GM19328 (cell line): ENCODE data around the gene MRPS27.

Experiments used
- ATAC-seq: cut with Tn5 transposase; IDR thresholded peaks from one replicate; pipeline ENCODE4 v1.9.1; 2021; ENCODE audit warnings: mild to moderate bottlenecking, moderate library complexity; ENCODE audit not compliant: unreplicated experiment

Gene MRPS27

GRCh38 chr5:72206160-72206559 lies 113.9 kb downstream of the MRPS27 start:
- no peak for ATAC-seq

DNA sequence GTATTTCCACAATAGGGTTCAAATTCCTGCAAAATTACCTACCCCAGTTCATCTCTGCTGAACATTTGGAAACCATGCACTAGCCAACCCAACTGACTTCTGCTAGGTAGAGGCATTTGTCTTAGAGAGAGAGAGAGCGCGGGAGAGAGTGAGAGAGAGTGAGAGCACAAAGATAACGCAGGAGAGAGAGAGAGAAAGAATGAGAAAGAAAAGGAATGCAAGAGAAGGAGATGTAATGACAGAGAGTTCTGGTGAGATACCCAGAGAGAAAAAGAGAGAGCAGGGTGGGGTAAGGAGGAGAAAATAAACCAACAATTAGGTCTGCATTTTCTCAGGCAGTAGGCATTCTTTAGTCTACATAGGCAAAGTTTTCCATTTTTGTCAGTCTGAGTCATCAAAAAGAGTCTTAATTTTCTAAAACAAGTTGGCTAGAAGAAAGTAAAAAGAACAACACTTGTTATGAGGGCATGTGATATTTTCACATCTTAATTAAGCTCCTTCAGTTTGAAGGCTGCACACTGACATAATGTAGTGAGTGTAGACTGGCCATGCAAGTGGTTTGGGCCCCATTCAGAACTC lies 114.5 kb downstream of the MRPS27 start:
- ATAC-seq: no peak

- no peak for ATAC-seq
Observed at GRCh38 chr5:72204946-72205345, 115.1 kb downstream of the MRPS27 start.

DNA sequence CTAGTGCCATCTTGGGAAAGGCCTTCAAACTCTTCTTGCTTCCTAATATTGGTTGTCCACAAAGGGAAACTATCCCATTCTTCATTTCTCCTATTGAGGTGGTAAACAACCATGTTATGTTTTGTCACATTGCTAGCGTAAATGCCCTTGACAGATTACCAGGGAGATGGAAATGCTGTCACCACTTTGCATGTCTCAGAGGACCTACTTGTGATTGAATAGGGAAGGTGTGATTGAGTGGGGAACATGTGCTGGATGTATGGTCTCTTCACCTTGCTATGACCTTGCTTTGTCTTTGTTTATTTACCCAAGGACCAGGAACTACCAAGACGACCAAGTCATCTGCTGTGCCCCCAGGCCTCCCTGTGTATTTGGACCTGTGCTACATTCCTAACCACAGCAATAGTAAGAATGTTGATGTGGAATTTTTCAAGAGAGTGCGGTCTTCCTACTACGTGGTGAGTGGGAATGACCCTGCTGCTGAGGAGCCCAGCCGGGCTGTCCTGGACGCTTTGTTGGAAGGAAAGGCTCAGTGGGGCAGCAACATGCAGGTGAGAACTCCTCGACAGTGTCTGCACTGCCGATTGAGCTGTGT lies 116.7 kb downstream of the MRPS27 start:
- ATAC-seq: no peak

DNA sequence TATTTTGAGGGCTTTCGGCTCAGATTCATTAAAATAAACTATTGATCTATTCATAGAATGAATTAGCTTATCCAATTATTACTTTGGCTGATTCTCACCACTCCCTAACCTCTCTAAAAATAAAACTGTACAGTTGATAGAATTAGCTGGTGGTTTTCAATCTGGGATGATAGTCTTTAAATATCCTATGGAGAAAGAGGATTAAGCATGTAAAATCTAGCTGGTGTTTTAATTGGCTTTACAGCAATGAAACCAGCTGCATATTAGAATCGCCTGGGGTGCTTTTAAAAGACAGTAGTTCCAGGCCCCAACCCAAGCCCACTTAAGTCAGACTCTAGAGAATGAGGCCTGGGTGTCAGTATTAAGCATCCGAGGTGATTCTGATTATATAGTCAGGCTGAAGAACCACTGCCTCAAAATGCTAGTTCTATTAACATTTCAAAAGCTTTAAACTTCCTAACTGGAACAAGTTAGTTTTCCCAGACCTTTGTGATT lies 117.7 kb downstream of the MRPS27 start:
- ATAC-seq: no peak

DNA sequence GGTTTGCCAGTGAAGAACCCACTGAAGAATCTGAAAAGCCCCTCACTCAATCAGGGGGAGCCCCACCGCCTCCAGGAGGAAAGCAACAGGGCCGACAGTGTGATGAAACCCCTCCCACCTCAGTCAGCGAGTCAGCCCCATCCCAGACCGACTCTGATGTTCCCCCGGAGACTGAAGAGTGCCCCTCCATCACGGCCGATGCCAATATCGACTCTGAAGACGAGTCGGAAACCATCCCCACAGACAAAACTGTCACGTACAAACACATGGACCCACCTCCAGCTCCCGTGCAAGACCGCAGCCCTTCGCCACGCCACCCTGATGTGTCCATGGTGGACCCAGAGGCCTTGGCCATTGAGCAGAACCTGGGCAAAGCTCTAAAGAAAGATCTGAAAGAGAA lies 120.4 kb downstream of the MRPS27 start:
- no peak for ATAC-seq

- ATAC-seq: no peak
Observed at GRCh38 chr5:72197393-72197792, 122.6 kb downstream of the MRPS27 start.

GRCh38 chr5:72195581-72195980 lies 124.5 kb downstream of the MRPS27 start:
- ATAC-seq: no peak

GRCh38 chr5:72194846-72195245 lies 125.2 kb downstream of the MRPS27 start:
- peak; percentile 82 for ATAC-seq

DNA sequence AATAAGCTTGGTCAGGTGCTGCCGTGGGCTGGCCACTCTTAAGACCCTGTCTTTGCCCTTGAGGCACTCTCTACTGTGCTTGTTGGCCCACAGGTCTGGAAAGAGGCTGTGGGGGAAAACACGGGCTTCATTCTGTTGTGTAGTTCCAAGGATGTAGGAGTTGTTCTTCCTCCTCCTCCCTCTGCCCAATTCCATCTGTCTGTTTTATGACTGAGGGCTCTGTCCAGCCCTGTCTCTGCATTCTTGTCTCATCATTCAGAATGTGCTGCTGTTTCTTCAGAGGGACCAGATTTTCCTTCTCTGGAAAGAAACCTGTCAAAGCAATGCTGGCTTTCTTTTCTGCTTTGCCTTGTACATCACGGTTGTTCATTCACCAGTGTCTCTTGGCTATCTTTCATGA lies 128.6 kb downstream of the MRPS27 start:
- no peak for ATAC-seq

DNA sequence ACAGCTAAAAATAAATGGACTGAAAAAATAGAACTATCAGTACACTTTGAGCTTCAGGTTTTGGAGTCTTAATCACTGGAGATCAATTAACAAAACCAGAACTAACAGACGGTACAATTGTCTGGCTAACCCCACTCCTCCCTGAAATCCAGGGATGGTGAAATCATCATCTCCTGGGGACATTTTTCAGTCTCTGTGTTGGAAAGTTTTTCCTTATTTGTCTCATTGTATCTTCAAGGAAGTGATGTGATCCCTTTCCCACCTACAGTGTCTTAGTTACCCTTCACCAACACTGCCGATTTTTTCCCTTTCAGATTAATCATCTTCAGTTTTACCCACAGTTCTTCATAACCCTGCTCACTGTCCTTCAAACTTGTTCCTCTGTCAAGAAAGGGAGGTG lies 130.9 kb downstream of the MRPS27 start:
- no peak for ATAC-seq

DNA sequence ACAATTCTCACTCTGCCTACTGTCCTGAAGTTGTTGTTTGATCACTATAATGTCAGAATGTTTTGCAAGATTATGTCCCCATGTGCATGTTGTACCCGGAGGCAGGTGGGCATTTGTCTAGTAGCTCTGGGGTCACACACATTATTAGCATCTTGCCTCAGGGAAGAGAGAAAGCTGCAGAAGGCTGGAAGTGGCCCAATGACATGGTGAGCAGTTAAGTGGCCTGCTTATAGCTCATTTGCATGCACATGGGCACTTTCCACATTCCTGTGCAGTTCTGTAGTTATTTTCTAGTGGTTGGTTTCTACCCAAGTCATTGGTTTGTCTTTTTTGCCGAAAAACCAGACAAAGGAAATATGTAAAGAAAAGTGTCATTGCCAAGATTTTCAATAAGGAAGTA lies 131.9 kb downstream of the MRPS27 start:
- ATAC-seq: no peak

GRCh38 chr5:72187388-72188075 lies 132.5 kb downstream of the MRPS27 start:
- no peak for ATAC-seq

GRCh38 chr5:72185496-72186329 lies 134.3 kb downstream of the MRPS27 start:
- ATAC-seq: no peak

DNA sequence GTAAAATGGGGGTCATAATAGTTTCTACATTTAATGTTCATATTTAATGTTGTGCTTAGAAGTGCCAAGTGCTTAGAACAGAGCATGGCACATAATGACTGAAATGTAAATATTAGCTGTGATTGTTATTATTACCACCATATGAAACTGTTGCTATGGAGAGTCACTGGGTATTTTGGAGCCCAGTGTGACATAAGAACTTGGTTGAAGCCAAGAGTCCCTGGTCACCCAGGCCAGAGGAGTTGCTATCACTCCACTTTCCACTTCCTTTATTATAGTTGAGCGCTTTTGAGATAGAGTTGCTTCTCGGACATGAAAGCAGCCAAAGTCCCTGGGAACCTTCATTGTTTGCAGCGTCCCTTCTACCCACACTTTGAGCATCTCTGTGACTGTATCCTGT lies 135.6 kb downstream of the MRPS27 start:
- no peak for ATAC-seq

DNA sequence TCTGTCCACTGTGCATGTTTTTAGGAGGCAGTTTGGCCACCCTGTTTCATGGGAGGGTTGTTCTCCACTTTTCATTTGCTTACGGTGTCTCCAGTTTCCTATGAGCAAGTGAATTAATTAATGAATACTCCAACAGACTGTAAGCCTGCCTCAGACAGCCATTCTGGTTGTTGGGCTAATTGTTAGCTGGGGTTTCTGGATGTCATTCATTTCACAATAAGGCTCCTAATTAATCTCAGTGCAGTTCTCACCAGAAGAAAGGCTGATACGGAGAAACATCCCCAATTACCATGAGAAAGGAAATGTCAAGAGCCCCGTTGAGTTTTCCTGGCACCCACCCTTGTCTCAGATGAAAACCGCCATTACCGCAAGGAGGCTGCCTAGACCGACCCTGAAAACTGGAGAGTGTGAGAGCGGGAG lies 136.9 kb downstream of the MRPS27 start:
- ATAC-seq: no peak

- no peak for ATAC-seq
Observed at GRCh38 chr5:72182686-72183085, 137.4 kb downstream of the MRPS27 start.

GRCh38 chr5:72180925-72181324 lies 139.1 kb downstream of the MRPS27 start:
- no peak for ATAC-seq

- ATAC-seq: no peak
Observed at GRCh38 chr5:72179816-72180440, 140.1 kb downstream of the MRPS27 start.

DNA sequence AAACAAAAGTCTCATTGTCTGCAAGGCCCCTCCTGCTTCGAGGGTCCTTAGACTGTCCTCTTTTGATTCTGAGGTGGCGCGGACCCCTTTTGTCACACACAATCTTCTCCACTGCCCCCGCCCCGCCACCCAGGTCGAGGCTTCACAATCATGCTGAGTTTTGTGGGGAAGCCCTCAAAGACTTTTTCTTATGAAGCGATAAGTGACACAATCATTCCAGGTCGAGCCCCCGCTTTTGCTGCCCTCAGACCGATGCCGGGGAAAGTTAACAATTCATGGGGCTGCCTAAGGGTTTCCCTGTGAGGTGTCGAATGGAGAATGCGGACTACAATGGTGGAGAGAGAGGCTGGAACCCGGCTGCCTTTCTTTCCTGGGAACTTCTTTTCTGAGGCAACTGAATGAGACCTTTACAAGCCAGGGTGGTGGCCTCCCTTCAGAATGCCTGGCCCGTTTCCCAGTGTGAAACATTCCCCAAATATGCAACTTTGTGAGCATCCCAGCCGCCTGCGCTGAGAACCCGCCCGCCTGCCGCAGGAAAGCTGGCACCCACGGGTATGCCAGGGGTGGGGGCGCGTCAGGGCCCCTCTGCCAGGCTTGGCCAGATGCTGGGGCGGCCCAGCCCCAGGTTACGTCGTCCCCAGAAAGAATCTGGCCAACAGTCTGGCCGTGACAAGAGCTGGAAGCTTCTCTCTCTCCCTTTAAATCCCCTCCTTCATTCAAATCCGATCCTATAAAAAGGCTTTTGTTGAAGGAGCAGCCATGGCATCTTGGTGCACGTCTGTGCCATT lies 140.8 kb downstream of the MRPS27 start:
- no peak for ATAC-seq
